GM04503 (cell line): ENCODE measurements around the gene R3HDM1.
"Not testable (repeated sequence)": the region's sequence is repeated elsewhere in the genome, so short reads cannot be mapped to it uniquely, and the experiment has no call there.

Experiments used
- DNase-seq: peaks from one replicate; pipeline ENCODE4 v3.0.0-alpha.2; 2012; ENCODE audit warnings: low read depth

Gene R3HDM1

DNA sequence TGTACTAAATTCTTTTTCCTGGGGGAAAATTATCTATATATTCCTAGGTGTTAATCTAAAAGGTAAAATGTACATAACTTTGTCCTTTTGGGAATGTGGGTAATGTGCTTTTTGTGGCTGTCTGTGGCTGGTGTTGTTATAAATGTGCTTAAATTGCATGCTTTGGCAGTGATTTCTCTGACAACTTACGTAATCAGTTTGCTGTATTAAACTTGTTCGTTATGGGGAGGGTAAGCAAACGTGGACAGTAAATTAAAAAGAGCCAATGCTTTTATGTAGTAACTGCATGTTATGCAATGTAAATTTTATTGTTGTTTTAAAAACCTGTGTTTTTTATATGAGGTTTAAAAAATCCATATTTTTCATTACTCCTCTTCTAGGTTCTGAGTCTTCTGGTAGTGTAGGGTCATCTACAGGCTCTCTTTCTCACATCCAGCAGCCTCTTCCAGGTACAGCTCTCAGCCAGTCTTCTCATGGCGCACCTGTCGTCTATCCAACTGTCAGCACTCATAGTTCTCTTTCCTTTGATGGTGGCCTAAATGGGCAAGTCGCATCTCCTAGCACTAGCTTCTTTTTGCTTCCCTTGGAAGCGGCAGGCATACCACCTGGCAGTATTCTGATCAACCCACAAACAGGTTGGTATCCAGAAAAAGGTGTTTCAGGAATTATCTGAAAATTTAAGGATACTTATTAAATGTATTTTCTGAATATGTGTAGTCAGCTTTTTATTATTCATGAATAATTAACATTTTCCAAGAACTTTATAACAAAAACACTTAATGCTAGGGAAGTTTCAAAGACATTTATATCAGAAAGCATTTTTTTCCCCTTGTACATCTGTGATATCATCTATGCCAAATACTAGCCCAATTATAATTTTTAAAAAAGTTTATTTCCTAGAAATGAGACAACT lies 110.1 kb downstream of the R3HDM1 start:
- DNase-seq = no peak

DNA sequence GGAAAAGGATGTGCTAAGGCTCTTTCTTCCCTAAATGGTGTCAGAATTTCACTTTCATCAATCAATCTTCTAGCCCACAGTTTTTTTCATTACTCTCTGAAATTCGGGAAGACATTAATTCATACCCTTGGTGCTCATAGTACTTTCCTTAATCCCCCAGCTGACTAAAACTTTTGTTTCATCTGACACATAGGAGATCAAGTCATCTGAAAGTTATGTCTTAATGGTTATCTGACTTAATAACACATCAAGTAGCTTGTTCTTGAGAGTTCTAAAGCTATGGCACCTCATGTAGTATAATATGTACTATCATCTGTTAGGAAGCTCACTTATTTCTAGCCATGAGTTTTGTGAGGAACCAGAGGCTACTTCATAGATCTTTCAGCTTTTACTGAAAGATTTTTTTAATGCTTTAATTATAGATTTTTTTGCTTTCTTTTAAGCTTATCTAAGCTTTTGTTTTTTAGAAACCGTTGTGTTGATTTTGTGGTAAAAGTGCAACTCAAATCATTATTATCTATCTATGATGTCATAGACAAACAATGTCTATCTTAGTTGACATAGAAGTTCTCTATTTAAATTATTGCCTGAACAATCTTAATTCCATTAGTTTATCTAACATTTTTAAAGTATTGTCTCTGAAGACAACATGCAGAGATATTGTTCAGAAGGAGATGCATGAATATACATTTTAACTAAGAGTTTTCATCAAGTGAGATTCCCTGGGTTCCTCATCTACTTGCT lies 116.7 kb downstream of the R3HDM1 start:
- DNase-seq = no peak

GRCh38 chr2:135650721-135651120 lies 119.4 kb downstream of the R3HDM1 start:
- DNase-seq = no peak

GRCh38 chr2:135651717-135652116 lies 120.4 kb downstream of the R3HDM1 start:
- no peak for DNase-seq

DNA sequence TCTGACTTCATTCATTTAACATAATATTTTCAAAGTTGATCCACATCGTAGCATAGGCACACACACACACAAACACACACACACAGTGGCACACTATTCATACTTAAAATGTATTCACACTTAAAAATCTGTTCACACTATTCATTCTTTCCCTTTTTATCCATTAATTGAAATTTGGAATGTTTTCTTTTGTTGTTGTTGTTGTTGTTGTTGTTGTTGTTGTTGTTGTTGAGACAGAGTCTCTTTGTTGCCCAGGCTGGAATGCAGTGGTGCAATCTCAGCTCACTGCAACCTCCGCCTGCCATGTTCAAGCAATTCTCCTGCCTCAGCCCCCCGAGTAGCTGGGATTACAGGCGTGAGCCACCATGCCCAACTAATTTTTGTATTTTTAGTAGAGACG lies 123.0 kb downstream of the R3HDM1 start:
- DNase-seq = not testable (repeated sequence)

- DNase-seq = no peak
Measured at GRCh38 chr2:135657806-135658582, 126.7 kb downstream of the R3HDM1 start.

DNA sequence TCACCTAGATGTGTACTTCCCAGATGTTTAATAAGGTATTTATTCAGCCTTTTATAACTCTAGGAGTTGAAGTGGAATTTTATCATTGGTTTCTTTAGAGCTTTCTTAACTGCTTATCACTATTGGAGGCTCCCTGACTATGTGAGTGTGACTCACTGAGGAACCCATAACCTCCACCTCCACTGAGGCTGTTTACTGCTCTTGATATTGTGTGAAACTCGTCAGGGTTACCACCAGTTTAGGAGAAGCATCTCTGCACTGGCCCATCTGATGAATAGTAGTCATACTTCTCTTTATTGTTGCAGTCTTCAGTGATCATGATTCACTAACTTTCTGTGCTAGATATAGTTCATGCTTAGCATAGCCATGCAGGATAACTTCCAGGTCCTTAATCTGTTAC lies 130.8 kb downstream of the R3HDM1 start:
- peak; percentile 6 for DNase-seq

- no peak for DNase-seq
Measured at GRCh38 chr2:135663148-135663700, 131.9 kb downstream of the R3HDM1 start.

- DNase-seq = peak; percentile 30
Measured at GRCh38 chr2:135664623-135665068, 133.4 kb downstream of the R3HDM1 start.

DNA sequence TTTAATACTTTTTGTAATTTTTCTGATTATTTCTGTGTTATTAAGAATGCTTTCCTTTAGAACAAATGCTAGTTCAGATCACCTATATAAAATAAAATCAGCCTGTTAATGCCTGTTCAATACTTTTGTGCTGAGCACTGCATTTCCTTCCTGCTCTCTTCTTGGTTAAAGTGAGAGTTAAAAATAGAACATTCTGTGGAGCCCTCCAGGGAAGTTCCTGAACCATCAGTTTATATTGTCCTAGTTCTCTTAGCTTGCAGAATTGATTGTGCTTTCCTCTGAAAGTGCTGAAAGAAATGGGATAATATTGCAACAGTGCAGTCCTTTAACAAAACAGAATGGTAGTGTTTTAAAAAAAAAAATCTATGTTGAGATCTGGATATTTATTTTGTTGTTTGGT lies 135.8 kb downstream of the R3HDM1 start:
- DNase-seq = no peak

- no peak for DNase-seq
Measured at GRCh38 chr2:135674453-135674852, 143.2 kb downstream of the R3HDM1 start.

DNA sequence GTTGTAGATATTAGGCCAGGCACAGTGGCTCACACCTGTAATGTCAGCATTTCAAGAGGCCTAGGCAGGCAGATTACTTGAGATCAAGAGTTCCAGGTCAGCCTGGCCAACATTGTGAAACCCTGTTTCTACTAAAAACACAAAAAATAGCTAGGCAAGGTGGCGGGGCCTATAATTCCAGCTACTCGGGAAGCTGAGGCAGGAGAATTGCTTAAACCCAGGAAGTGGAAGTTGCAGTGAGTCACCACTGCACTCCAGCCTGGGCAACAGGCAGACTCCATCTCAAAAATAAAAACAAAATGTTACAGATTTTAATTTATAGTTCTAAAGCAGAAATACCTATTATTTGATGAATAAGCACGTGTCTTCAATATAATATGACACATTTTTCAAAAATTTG lies 144.7 kb downstream of the R3HDM1 start:
- DNase-seq = no peak

DNA sequence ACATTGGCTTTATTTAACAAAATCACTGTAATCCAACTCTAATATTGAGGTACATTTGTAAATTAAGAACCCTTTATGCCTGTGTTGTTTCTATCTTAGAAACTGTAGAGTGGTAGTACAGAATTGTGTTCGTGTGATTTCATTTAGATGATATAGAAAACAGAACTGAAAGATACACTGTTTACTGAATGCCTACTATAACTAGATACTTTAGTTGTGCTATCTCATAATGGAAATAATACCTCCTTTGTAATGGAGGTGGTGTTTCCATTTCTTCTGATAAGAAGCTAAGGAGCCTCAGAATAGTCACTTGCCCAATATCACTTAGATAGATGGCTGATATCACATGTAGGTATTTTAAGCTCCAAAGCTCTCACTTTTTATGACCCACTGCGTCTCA lies 147.8 kb downstream of the R3HDM1 start:
- no peak for DNase-seq

DNA sequence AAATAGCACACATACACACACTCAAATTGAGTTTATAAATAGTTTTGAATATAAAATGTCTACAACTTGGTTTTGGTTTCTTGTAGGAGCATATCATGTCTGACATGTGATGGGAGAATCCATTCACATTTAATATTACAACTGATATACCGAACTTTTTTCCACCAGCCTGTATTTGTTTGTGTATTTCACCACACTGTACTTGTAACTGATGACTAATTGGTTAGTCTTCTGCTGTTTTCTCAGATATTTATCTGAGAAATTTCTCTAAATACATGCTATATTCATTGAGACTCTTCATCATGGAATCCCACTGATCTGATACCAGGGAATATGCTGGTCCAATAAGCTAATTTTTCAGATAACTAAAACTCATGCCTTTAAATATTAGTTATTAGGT lies 154.1 kb downstream of the R3HDM1 start:
- no peak for DNase-seq

DNA sequence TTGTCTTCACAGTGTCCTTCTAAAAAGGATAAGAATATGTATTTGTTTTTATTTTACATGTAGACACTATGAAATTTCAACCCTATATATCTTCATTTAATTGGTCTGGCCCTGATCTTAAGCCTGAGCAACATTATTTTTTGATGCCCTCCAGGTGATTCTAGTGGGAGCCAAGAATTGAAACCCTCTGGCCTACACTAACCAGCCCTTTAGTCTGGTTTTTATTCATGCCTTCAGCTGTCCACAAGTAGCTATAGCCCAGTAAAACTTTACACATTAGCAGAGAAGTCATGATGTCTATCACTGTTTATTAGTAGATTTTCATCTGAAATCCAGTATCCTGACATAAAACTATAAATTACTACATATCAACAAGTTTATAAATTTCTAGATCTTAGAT lies 157.7 kb downstream of the R3HDM1 start:
- no peak for DNase-seq

- DNase-seq = no peak
Measured at GRCh38 chr2:135689679-135690078, 158.4 kb downstream of the R3HDM1 start.

DNA sequence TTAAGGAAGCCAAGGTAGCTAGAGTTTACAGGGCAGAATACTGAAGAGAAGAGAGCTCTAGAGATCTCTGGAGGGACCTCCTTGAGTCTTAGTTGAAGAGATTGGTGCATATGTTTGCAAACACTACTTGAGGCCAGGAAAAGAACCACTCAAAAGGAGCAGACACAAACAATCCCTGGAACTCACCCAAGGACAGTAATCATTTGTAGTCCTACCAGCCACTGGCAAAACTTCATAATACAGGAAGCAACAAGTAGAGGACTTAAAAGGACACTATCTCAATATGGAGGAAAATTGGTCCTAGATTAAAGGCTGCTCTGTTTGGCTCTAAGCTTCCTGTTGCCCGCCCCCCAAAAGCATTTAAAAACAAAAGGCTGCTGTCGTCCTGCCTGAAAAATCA lies 163.4 kb downstream of the R3HDM1 start:
- DNase-seq = no peak

GRCh38 chr2:135698838-135699237 lies 167.6 kb downstream of the R3HDM1 start:
- no peak for DNase-seq

DNA sequence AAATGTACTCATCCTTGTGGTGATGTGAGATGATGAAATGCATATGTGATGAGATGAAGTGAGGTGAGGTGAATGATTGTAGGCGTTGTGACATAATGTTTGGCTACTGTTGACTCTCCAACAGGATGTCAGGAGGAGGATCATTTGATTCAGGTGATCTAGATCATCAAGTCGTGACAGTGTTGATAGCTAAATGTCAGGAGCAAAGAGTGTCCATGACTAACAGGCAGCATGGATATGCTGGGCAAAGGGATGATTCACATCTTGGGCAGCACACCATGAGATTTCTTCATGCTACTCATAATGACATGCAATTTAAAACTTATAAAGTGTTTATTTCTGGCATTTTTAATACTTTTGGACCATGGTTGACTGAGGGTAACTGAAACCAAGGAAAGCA lies 170.2 kb downstream of the R3HDM1 start:
- peak; percentile 36 for DNase-seq

- no peak for DNase-seq
Measured at GRCh38 chr2:135703300-135703699, 172.0 kb downstream of the R3HDM1 start.

DNA sequence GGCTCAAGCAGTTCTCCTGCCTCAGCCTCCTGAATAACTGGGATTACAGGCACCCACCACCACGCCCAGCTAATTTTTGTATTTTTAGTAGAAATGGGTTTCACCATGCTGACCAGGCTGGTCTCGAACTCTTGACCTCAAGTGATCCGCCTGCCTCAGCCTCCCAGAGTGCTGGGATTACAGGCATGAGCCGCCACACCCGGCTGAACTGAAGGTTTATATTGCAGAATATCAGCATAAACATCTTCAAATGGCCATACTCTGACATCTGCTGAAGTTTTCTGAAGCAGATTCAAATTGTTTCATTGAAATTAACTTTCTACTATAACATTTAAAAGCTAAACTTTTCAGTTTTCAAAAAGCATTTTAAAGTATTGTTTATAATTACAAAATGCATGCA lies 172.8 kb downstream of the R3HDM1 start:
- DNase-seq = not testable (repeated sequence)

GRCh38 chr2:135708159-135708558 lies 176.9 kb downstream of the R3HDM1 start:
- DNase-seq = no peak
